GM12892 (cell line): Measurements from ENCODE around the gene NUP188.

ENCODE experiments used
- POLR2A ChIP-seq: IDR thresholded peaks from 2 replicates; pipeline ENCODE4 v1.6.1; 2011; ENCODE audit warnings: low read depth, low read length, control low read depth
- POLR2AphosphoS5 ChIP-seq: IDR thresholded peaks from 2 replicates; pipeline ENCODE4 v1.6.1; 2011; ENCODE audit warnings: low read depth, low read length, control low read depth

- TF ChIP-seq POLR2AphosphoS5 (no peak), POLR2A (no peak)
These were observed 49.1 kb upstream of the NUP188 start for GRCh38 chr9:128898382-128898781.
